H9 (cell line): ENCODE data around the gene NUMA1. TPM values are rescaled to one million over a fixed set of nuclear protein-coding genes. Genes with fewer than 3 reads are reported as not detected.

ENCODE experiments used
- DNase-seq: peaks from one replicate; pipeline ENCODE4 v3.0.0-alpha.2; 2017
- H2AFZ ChIP-seq: one replicate; pipeline ENCODE4 v1.6.1; 2013; ENCODE audit warnings: mild to moderate bottlenecking, low read length, control low read depth, moderate library complexity
- H2AK5ac ChIP-seq: 2 replicates; pipeline ENCODE4 v1.6.1; 2013; ENCODE audit warnings: low read length, control low read depth, mixed read lengths; ENCODE audit not compliant: insufficient read length
- H2BK120ac ChIP-seq: one replicate; pipeline ENCODE4 v1.6.1; 2013; ENCODE audit warnings: low read depth, mild to moderate bottlenecking, low read length, control low read depth, inconsistent platforms; ENCODE audit not compliant: poor library complexity, severe bottlenecking
- H2BK12ac ChIP-seq: 2 replicates; pipeline ENCODE4 v1.6.1; 2013; ENCODE audit warnings: low read length, control low read depth, mixed read lengths, low read depth; ENCODE audit not compliant: insufficient read length
- H2BK15ac ChIP-seq: 2 replicates; pipeline ENCODE4 v1.6.1; 2013; ENCODE audit warnings: low read depth, low read length, control low read depth
- H2BK20ac ChIP-seq: one replicate; pipeline ENCODE4 v1.6.1; 2013; ENCODE audit warnings: low read depth, mild to moderate bottlenecking, low read length, control low read depth, inconsistent platforms; ENCODE audit not compliant: poor library complexity, severe bottlenecking
- H2BK5ac ChIP-seq: 2 replicates; pipeline ENCODE4 v1.6.1; 2013; ENCODE audit warnings: low read length, control low read depth, mixed read lengths; ENCODE audit not compliant: insufficient read length
- H3K14ac ChIP-seq: 2 replicates; pipeline ENCODE4 v1.6.1; 2013; ENCODE audit warnings: low read length, control low read depth; ENCODE audit not compliant: insufficient read depth
- H3K18ac ChIP-seq: 2 replicates; pipeline ENCODE4 v1.6.1; 2013; ENCODE audit warnings: low read depth, mild to moderate bottlenecking, mixed read lengths, low read length, control low read depth; ENCODE audit not compliant: insufficient read length
- H3K23ac ChIP-seq: 2 replicates; pipeline ENCODE4 v1.6.1; 2013; ENCODE audit warnings: low read length, control low read depth, mixed read lengths, low read depth; ENCODE audit not compliant: insufficient read length
- H3K23me2 ChIP-seq: 2 replicates; pipeline ENCODE4 v1.6.1; 2013; ENCODE audit warnings: low read depth, mild to moderate bottlenecking, mixed read lengths, low read length, control low read depth; ENCODE audit not compliant: insufficient read length, poor library complexity, severe bottlenecking
- H3K27ac ChIP-seq: 2 replicates; pipeline ENCODE4 v1.5.1; 2013; ENCODE audit warnings: low read length, control low read depth, mixed read lengths, low read depth; ENCODE audit not compliant: insufficient read length
- H3K27me3 ChIP-seq: 2 replicates; pipeline ENCODE4 v1.6.1; 2013; ENCODE audit warnings: low read length, control low read depth, inconsistent platforms; ENCODE audit not compliant: insufficient read depth
- H3K4ac ChIP-seq: 2 replicates; pipeline ENCODE4 v1.6.1; 2013; ENCODE audit warnings: low read depth, mild to moderate bottlenecking, control low read depth, inconsistent platforms, low read length, moderate library complexity
- H3K4me1 ChIP-seq: 2 replicates; pipeline ENCODE4 v1.6.1; 2013; ENCODE audit warnings: low read length, control low read depth, inconsistent platforms; ENCODE audit not compliant: insufficient read depth
- H3K4me2 ChIP-seq: 2 replicates; pipeline ENCODE4 v1.6.1; 2013; ENCODE audit warnings: low read length, control low read depth, mixed read lengths; ENCODE audit not compliant: insufficient read length, insufficient read depth
- H3K56ac ChIP-seq: 2 replicates; pipeline ENCODE4 v1.6.1; 2013; ENCODE audit warnings: low read depth, mild to moderate bottlenecking, mixed read lengths, low read length, control low read depth; ENCODE audit not compliant: insufficient read length
- H3K79me1 ChIP-seq: 2 replicates; pipeline ENCODE4 v1.6.1; 2013; ENCODE audit warnings: low read depth, mild to moderate bottlenecking, moderate library complexity, low read length, control low read depth, inconsistent platforms; ENCODE audit not compliant: insufficient read depth, poor library complexity, severe bottlenecking
- H3K79me2 ChIP-seq: 2 replicates; pipeline ENCODE4 v1.6.1; 2013; ENCODE audit warnings: low read length, control low read depth, inconsistent platforms; ENCODE audit not compliant: insufficient read depth
- H3K9ac ChIP-seq: 2 replicates; pipeline ENCODE4 v1.6.1; 2013; ENCODE audit warnings: low read length, control low read depth, mixed read lengths; ENCODE audit not compliant: insufficient read length; ENCODE audit errors: extremely low read depth
- H3K9me3 ChIP-seq: one replicate; pipeline ENCODE4 v1.6.1; 2013; ENCODE audit warnings: low read depth, low read length, inconsistent platforms; ENCODE audit not compliant: control insufficient read depth
- H3T11ph ChIP-seq: one replicate; pipeline ENCODE4 v1.6.1; 2013; ENCODE audit warnings: mild to moderate bottlenecking, low read length, control low read depth, inconsistent platforms
- H4K20me1 ChIP-seq: one replicate; pipeline ENCODE4 v1.6.1; 2013; ENCODE audit not compliant: control insufficient read depth, insufficient read length, insufficient read depth
- H4K5ac ChIP-seq: 2 replicates; pipeline ENCODE4 v1.6.1; 2013; ENCODE audit warnings: low read depth, mild to moderate bottlenecking, mixed read lengths, low read length, control low read depth; ENCODE audit not compliant: insufficient read length
- H4K8ac ChIP-seq: replicated peaks from 2 replicates; pipeline ENCODE4 v1.6.1; 2013; ENCODE audit warnings: low read length, control low read depth, mixed read lengths, low read depth; ENCODE audit not compliant: insufficient read length
- H4K91ac ChIP-seq: 2 replicates; pipeline ENCODE4 v1.6.1; 2013; ENCODE audit warnings: low read depth, mild to moderate bottlenecking, moderate library complexity, mixed read lengths, low read length, control low read depth; ENCODE audit not compliant: insufficient read length
- H3K27ac Mint-ChIP-seq, 3 experiments: 2 replicates in 2 of 3; 3 replicates in 1 of 3; pipeline ENCODE4 v1.8.0; 2020 to 2021; ENCODE audit warnings: mixed read lengths in 3 of 3, mild to moderate bottlenecking in 1 of 3, moderate library complexity in 1 of 3
- H3K27me3 Mint-ChIP-seq: 2 replicates; pipeline ENCODE4 v1.8.0; 2021; ENCODE audit warnings: low read depth, mild to moderate bottlenecking, moderate library complexity, mixed read lengths
- H3K36me3 Mint-ChIP-seq, 3 experiments: 2 replicates in 2 of 3; 3 replicates in 1 of 3; pipeline ENCODE4 v1.8.0; 2020 to 2021; ENCODE audit warnings: low read depth in 3 of 3, mixed read lengths in 3 of 3; ENCODE audit not compliant: insufficient read depth in 1 of 3
- H3K4me1 Mint-ChIP-seq, 2 experiments: 2 replicates each; pipeline ENCODE4 v1.8.0; 2020; ENCODE audit warnings: mixed read lengths in 2 of 2
- H3K4me3 Mint-ChIP-seq, 2 experiments: 2 replicates in 1 of 2; 3 replicates in 1 of 2; pipeline ENCODE4 v1.8.0; 2020 to 2021; ENCODE audit warnings: mild to moderate bottlenecking in 2 of 2, mixed read lengths in 2 of 2, moderate library complexity in 1 of 2
- H3K9me3 Mint-ChIP-seq, 2 experiments: 2 replicates in 1 of 2; 3 replicates in 1 of 2; pipeline ENCODE4 v1.8.0; 2020; ENCODE audit warnings: mild to moderate bottlenecking in 2 of 2, mixed read lengths in 2 of 2, moderate library complexity in 1 of 2
- CTCF ChIP-seq: fragments of 200-600 bp; sonication (generic); conservative IDR thresholded peaks from 3 replicates; pipeline ENCODE4 v1.8.0; 2021; ENCODE audit warnings: antibody characterized with exemption, mild to moderate bottlenecking
- WGBS: extraction: QIAGEN DNeasy Blood & Tissue Kit; methylation state at CpG from one replicate; pipeline ENCODE4 v1.1.7; 2013; ENCODE audit warnings: missing lambda C conversion rate, low lambda C conversion rate, mixed read lengths; ENCODE audit not compliant: insufficient read length; ENCODE audit errors: extremely low coverage; 5-methylcytosine and 5-hydroxymethylcytosine counted together
- total RNA-seq: library from RNA; stranded (reverse); gene quantifications from 2 replicates; pipeline ENCODE4 v1.2.1, GENCODE V29; 2021

NUMA1 gene
- total RNA-seq, 1 experiment from 2014 or later, result 136 TPM

- peaks cover 13% of the 10 kb centered on the region in 2 experiments for H3K4me1 Mint-ChIP-seq
- Histone ChIP-seq H3K23me2 (peaks cover 10% of the 10 kb centered on the region), H3K79me2 (no peaks in the 10 kb centered on the region), H4K91ac (no peak overlapping the region), H3K14ac (no peak overlapping the region), H2BK5ac (no peak overlapping the region), H3K9ac (no peak overlapping the region), H3K18ac (no peak overlapping the region), H2BK120ac (no peak overlapping the region), H2BK15ac (no peak overlapping the region), H2BK12ac (no peak overlapping the region), H2BK20ac (no peak overlapping the region), H4K8ac (no peak overlapping the region), H3K56ac (no peak overlapping the region), H2AK5ac (no peak overlapping the region), H3K4me2 (no peak overlapping the region), H3K9me3 (no peaks in the 10 kb centered on the region), H3K79me1 (no peaks in the 10 kb centered on the region), H3K4ac (no peak overlapping the region), H3K27ac (no peak overlapping the region), H3K27me3 (no peaks in the 10 kb centered on the region; the same call in 1 of the 2 replicates), H4K20me1 (no peaks in the 10 kb centered on the region), H2AFZ (no peak overlapping the region), H4K5ac (no peak overlapping the region), H3T11ph (no peak overlapping the region), H3K4me1 (no peaks in the 10 kb centered on the region), H3K23ac (no peak overlapping the region)
- DNase-seq, result no peak
- no CpG with 5 or more reads among the region's 1 CpG for WGBS
- peaks cover 1 to 11% (median 9%) of the 10 kb centered on the region in 3 experiments; a peak in 5 of 7 replicates for H3K36me3 Mint-ChIP-seq
- TF ChIP-seq CTCF, result no peak
- no peak overlapping the region for H3K27ac Mint-ChIP-seq
- H3K4me3 Mint-ChIP-seq, result no peak overlapping the region
- peaks cover 35% of the 10 kb centered on the region for H3K27me3 Mint-ChIP-seq
- no peaks in the 10 kb centered on the region for H3K9me3 Mint-ChIP-seq
These were observed 34.2 kb upstream of the NUMA1 start for GRCh38 chr11:72114570-72114969.
